Stimulated activated CD4-positive, alpha-beta T cell treated with anti-CD3 and anti-CD28 coated beads, Interleukin-4, amount 100 ng/mL, for 24 hours (primary cell): ENCODE results near the gene PCK1.
"Not testable (repeated sequence)": the region's sequence is repeated elsewhere in the genome, so short reads cannot be mapped to it uniquely, and the experiment has no call there.

Experiments
- DNase-seq: peaks from one replicate; pipeline ENCODE4 v3.0.0-alpha.2; 2020

The PCK1 gene

DNA sequence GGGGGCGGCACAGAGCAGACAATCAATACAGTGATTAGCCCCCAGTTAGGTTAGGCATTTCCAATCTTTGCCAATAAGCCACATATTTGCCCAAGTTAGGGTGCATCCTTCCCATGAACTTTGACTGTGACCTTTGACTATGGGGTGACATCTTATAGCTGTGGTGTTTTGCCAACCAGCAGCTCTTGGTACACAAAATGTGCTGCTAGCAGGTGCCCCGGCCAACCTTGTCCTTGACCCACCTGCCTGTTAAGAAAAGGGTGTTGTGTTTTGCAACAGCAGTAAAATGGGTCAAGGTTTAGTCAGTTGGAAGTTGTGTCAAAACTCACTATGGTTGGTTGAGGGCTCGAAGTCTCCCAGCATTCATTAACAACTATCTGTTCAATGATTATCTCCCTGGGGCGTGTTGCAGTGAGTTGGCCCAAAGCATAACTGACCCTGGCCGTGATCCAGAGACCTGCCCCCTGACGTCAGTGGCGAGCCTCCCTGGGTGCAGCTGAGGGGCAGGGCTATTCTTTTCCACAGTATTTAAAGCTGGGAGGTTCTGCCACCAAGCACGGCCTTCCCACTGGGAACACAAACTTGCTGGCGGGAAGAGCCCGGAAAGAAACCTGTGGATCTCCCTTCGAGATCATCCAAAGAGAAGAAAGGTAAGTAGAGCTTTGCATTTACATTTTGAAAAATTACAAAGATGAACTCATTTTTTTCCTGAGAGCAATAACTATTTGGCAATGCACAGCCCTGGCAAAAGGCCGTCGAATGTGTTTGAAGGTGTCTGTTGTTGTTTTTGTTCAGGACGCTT is at the start of gene PCK1:
Gene PCK1 (plus strand): TSS at position 557 of the 802 bp plus-strand sequence. CDS start 302 bp downstream, outside the sequence.
- no peak for DNase-seq

DNA sequence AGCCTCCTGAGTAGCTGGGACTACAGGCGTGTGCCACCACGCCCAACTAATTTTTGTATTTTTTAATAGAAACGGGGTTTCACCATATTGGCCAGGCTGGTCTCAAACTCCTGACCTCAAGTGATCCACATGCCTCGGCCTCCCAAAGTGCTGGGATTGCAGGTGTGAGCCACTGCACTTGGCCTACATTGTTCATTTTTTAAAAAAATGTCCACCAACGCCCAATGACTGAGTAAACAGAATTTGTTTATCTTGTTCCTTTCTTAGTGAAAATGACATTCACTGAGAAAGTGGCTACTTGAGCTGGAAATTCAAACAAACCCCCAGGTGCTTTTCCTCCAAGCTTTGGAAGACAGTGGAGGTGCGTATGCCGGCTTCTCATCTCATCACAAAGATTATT is 49.2 kb upstream of the PCK1 start:
- not testable (repeated sequence) for DNase-seq

DNA sequence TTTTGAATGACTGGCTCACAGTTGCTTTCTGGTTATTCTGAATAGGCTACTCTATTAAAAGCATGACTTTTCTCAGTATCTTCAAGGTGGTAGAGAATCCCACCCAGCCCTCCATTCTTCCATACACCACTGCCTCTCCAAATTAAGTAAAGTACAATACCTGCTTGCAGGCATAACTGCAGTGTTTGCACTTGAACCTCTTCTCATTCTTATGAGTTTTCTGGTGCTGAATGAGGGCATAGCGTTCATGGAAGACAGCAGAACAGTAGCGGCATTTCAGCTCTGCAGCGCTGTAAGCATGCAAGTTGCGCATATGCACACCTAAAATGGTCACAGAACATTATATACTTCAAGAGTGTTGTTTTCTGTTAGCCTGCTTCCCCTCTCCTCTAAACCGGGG is 48.5 kb upstream of the PCK1 start:
- DNase-seq, result no peak

DNA sequence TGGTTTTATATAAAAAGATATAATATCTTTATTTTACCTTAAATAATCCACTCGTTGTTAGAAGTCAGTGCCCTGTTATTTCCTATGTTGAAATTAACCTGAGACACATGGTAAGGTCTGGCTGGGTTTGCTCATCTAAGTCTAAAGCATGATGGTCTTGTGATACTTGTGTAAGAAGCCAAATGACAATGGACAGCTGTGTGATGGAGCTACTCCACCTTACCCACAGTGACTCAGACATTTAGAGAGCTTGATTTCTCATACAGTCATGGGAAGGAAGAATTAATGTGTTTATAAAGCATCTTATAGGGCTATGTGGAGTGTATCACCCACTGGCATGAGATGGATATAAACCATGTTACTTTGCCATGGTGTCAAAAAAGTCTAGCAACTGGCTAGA is 47.7 kb upstream of the PCK1 start:
- no peak for DNase-seq

DNA sequence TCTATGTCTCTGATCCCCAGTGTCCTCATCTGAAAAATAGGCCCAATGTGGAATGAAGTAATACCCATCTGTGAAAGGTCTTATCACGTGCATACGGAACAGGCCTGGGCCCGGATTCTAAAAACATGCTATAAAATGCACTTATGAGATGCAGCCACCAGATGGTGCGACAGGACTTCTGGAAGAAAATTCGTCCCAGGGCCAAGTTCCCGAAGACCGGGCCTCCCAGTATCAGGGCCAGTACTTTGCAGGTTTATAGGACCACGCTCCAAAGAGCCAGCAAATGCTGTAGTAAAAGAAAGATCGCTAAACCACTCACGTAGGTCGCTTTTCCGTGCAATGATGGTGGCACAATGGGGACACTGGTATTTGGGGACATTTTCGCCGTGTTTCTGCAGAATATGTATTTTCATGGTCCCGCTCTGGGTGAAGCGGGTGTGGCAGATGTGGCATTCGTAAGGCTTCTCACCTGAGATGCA is 46.6 kb upstream of the PCK1 start:
- peak; percentile 19 for DNase-seq

DNA sequence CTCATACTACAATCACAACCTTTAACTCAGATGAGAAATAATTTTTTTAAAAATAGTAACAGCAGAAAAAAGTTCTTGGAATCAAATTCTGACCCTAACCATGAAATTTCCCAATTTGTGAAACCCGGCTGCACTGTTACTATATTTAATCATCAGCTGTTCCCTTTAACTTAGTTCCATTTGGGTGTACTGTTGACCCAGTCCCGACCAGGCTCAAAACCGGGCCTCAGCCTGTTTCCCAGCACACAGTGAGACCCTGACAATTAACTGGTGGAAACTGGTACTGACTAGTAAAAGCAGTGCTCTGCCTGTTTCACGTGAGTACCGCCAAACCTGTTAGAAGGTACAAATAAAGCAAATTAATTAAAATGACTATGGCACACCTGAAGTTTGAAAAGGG is 43.0 kb upstream of the PCK1 start:
- no peak for DNase-seq

DNA sequence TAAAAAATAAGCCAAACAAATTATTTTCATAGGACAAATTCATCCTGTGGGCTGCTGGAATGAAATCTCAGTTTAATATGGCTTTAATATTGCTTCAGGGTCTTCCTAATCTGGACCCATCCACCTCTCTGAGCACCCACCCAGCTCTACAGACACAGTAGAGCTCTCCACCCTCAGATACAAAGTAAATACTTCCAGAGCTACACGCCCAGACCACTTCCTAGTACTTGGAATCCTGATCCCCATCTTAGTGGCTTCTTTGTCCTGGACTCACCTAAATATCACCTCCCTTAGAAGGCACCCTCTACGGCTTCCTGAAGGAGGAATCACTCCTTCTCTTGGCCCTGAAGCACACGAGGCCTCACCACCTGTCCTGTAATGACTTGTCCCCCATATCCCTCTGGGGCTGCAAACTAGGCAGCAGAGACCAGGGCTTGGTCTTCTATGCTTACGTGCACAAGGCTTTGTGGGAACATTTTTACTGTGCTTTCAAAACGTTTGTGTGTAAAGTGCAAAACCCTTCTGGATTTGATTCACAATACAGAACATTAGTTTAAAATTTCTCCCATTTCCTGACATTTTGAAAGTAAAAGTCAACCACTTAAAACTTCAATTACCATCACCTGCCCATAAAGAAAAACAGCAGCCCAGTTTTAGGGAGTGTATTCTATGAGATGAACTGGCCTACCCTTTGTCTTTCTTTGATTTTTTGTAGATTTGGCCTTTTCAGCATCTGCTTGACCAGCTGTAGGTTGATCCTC is 38.4 kb upstream of the PCK1 start:
- DNase-seq, result no peak

DNA sequence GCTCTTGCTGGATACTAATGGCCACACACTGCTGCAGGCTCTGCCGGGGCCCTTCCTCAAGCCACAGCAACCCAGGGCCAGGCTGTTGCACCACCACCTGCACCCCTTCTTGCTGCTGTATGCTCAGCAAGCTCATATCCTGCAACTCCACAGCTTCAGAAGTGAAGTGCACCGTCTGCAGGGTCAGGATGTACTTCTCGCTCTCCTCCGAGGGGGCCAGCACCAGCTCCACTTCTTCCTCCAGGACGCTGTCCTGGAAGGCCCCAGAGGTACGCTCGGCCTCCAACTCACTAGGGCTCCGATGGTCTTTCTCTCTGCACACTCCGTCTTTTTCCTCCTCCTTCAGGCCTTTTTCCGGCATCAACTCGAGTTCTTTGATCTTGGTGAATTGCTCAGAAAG is 37.1 kb upstream of the PCK1 start:
- no peak for DNase-seq

DNA sequence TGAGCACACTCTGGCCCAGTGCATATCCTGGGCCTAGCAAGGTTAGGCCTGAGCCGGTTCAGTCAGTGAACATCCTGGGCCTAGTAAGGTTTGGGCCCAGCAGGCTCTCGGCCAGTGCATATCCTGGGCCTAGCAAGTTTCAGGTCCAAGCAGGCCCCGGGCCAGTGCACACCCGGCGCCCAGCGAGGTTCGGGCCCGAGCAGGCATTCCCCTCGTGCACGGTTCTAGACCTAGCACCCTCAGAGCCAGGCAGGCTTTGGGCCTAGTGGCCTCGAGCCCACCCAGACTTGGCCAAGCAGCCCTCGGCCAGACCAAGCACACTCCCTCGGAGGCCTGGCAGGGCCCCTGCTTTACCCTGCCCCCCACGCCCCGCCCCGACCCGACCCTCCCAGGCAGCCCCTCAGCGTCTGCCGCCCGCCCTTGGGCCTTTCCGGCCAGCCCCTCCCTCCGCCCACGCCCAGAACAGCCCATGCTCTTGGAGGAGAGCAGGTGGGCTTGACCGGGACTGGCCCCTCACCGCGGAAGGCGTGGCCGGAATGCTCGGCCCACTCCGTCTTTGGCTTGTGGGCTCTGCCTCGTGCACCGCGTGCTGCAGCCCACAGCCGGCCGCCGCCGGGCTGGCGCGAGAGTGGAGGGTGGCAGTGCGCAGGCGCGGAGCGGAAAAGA is 36.3 kb upstream of the PCK1 start, which contains the start of gene CTCFL:
Gene CTCFL (minus strand): TSS at position 630 of the 666 bp plus-strand sequence. CDS start 935 bp downstream, outside the sequence.
- no peak for DNase-seq

DNA sequence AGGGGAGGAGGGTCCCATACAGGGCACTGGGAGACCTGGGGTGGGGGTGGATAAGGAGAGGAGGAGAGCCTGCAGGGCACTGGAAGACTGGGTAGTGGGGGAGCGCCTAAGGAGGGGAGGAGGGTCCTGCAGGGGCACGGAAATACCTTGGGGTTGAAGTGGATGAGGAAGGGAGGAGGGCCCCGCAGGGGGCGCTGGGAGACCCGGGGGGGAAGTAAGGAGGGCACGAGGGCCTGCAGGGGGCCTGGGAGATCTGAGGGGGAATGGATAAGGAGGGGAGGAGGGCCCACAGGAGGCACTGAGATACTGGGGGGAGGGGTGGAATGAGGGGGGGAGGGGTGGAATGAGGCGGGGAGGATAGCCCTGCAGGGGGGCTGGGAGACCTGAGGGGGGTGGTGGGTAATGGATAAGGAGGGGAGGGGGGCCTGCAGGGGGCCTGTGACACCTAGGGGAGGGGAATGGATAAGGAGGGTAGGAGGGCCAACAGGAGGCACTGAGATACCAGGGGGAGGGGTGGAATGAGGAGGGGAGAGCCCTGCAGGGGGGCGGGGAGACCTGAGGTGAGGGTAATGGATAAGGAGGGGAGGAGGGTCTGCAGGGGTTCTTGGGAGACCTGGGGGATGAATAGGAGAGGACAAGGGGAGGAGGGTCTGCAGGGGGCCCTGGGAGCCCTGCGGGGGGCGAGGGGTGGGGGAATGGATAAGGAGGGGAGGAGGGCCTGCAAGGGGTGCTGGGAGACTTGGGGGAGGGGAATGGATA is 35.4 kb upstream of the PCK1 start:
- no peak for DNase-seq

DNA sequence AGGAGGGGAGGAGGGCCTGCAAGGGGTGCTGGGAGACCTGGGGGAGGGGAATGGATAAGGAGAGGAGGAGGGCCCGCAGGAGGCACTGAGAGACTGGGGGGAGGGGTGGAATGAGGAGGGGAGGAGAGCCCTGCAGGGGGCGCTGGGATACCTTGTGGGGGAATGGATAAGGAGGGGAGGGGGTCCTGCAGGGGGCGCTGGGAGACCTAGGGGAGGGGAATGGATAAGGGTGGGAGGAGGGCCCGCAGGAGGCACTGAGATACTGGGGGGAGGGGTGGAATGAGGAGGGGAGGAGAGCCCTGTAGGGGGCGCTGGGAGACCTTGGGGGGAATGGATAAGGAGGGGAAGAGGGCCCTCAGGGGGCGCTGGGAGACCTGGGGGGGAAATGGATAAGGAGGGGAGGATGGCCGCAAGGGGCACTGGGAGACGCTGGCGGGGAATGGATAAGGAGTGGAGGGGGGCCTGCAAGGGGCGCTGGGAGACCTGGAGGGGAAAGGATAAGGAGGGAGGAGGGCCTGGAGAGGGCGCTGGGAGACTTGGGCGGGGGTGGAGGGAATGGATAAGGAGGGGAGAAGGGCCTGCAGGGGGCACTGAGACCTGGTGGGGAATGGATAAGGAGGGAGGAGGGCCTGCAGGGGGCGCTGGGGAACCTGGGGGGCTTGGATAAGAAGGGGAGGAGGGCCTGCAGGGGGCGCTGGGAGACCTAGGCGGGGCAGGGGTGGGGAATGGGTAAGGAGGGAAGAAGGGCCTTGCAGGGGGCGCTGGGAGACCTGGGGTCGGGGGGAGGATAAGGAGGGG is 34.6 kb upstream of the PCK1 start:
- DNase-seq, result no peak

DNA sequence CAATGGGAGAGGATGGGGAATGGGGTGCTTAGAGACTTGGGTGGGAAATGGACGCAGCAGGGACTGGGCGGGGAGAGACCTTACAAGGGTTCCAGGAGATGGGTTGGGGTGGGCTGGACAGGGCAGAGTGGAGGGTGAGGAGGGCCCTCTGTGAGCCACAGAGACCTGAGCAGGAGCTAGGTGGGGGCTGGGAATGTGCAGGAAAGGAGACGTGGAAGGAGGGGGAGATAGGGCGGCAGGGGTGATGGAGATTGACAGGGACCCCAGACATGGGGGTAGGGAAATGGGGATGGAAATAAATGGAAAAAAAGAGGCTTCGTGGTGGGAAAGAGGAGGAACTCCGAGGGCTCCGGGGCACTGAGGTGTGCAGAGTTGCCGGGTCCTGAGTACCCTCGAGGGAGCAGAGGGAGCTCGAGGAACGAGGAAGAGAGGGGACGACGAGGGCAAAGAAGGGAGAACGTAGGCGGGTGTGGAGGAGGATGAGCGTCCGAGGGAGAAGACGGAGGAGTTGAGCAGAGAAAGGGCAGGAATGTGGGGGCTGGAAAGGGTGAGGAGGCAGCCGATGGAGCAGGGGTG is 33.9 kb upstream of the PCK1 start:
- DNase-seq, result no peak

DNA sequence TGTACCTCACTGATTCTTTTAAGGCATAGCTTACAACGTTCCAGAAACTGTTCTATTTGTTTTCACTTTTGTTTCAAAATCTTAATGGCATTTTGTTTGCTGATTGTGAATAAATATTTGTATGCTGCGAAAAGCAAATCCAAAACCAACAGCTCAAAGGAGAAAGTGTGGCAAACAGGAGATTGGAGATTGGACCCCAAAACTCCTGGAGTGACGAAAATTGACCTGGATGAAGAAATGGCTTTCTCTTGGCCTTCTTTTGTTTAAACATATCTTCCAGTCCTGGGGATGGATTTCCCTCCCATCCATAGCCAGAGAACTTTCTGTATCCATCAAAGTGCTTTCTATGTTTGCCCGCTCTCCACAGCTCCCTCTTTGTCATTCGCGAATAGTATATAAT is 33.2 kb upstream of the PCK1 start:
- no peak for DNase-seq

DNA sequence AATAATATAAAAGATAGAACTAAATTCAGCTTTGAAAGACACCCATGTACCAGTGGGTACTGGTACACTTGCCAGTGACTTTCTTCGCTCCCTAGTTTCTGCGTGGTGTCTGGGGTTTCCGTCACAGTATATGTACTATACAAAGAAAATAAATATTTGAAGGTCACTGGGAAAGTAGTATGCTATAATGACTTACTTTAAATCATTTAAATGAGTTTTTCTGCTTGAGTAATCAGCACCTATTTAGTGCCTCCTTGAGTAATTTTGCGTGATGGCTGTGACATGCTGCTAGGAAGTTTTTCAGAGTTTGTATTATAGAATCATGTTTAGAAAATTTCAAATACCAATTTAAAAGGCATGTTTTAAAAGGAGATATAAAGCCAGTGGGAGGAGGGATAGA is 32.8 kb upstream of the PCK1 start:
- DNase-seq, result no peak

DNA sequence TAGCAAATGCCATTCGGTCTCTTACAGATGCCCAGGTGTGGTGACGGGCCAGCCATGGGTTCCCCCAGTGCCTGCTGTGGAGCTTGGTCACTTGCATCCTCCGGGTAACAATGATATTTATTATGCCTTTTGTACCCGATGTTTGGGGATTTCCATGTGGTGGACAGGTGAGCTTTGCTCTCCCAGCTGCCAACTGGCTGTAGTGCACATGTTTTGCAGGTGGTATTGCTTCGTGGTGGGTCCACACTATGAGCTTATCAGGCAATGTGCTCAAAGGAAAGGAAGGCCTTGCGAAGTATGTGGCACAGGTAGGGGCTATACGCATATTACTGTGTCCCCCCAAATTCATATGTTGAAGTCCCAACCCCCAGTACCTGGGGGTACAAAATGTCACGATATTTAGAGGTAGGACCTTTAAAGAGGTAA is 31.7 kb upstream of the PCK1 start:
- no peak for DNase-seq

DNA sequence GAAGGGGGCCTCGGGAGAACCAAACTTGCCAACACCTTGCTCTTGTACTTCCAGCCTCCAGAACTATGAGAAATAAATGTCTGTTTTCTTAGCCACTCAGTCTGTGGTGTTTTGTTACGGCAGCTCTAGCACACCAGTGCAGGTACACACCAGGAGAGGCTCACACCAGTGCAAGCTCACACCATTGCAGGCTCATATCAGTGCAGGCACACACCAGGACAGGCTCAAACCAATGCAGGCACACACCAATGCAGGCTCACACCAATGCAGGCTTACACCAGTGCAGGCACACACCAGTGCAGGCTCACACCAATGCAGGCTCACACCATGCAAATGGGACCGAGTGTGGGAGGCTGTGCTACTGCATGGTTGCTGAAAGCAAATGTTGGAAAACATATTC is 31.1 kb upstream of the PCK1 start:
- DNase-seq, result no peak

DNA sequence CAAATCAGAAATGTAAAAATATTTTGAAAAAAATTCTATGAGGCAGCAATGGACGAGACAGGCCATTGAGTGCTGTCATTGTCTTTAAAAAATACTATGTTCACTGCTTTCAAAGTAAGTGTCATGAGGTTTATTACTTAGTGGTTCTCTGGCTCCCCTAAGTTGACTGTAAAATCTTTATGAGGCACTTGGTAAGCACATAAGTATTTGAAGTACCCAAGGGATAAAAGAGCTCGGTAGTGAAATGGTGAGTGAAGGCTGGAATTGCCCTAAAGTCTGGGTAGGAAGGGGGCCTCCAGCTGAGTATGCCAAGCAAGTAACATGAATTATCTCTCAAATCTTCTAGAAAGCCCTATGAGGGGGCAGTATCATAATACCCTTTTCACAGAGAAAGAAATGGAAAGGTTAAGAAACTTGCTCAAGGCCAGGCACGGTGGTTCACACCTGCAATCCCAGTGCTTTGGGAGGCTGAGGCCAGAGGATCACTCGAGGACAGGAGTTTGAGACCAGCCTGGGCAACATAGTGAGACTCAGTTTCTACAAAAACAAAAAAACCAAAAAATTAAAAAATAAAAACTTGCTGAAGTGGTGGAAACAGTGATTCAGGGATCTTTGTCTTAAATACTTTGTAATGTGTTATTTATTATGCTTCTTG is 30.5 kb upstream of the PCK1 start:
- DNase-seq, result no peak

DNA sequence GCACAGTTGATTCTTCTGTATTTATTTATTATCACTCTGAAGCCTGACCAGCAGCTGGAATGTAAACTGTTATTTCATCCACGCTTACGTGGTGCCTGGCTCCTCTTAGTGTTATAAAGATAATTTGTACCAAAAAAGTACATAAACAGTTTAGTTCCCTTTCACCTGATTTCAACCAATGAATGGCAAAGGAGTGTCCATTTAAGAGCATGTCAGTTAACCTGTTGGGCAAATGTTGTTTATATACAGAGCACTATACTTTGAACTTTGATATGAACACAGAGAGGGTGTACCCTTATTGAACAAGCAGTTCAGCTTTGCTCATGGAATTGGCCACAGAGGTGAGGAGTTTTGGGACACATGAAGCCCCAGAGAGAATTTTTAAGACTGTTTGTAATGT is 28.8 kb upstream of the PCK1 start:
- no peak for DNase-seq

DNA sequence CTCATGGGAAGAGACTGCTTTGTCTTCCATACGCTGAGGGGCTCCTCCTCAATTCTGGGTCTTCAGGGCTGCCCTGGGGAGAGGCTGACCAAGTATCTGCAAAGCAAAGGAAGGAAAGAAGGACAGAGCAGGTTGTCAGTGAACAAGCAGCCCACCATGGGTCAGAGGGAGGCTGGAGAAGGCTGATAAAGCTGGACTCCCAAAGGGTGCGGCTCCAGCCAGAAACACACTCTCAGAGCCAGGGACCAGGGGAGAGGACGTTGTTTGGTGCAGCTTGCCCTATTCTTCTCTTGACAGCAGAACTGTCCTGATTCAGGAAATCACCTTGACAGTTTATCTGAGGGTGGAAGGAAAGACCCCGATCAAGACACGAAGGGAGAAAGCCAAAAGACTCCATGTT is 25.6 kb upstream of the PCK1 start:
- DNase-seq, result no peak

DNA sequence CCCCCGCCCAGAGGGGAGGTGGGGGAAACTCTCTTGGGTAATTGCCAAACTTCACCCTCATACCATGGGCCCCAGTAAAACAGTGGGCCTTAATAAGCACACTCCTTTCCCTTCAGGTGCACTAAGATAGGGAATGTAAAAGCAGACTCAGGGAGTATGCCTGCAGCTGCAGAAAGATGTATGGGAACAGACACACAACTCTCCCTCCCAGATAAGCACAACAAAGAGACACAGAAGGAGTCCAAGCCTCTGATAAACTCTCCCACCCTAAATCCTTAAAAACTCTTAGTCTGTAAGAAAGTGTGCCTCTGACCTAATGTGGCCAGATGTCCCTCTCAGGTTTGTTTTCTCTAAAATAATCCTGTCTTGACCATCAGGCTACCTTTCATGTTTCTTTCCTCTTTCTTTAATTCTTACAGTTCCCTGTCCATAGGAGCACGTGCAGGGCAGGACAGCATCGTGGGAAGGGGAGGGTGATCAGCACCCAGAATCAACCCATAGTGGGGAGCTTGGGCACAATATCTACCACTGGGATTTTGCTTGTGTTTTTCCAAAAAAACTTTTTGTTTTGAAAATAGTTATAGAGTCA is 24.7 kb upstream of the PCK1 start:
- DNase-seq, result no peak
